LNCaP clone FGC (cell line): ENCODE results near the gene LRRN4.

ENCODE experiments used
- DNase-seq: peaks from one replicate; pipeline ENCODE4 v3.0.0-alpha.2; 2011; ENCODE audit warnings: low read depth
- H3K4me3 ChIP-seq: 2 replicates; pipeline ENCODE4 v1.5.1; 2011; ENCODE audit warnings: mild to moderate bottlenecking, low read depth, low read length, control low read depth
- TF ChIP-seq, protein P1 (sequence below): IDR thresholded peaks from 2 replicates; pipeline ENCODE4 v1.5.1; 2012; ENCODE audit warnings: mild to moderate bottlenecking; ENCODE audit not compliant: control insufficient read depth, insufficient read depth; ENCODE audit errors: extremely low read depth

The LRRN4 gene

DNA sequence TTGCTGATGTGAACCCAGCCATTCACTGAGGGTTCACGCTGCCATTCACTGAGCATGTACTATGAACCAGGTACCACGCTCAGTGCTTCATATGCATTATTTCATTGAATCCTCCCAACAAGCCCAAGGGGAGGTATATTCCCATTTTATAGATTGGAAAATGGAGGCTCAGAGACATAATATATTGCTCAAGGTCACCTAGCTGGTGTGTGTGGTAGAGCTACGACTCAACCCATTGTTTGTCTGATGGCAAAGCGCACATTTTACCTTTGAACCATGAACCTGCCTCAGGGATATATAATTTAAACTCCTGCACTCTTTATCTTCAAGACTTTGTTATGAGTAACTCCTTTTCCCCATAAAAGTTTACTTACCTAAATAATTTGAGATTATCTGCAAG is 40.7 kb upstream of the LRRN4 start:
- TF ChIP-seq, protein P1, sequence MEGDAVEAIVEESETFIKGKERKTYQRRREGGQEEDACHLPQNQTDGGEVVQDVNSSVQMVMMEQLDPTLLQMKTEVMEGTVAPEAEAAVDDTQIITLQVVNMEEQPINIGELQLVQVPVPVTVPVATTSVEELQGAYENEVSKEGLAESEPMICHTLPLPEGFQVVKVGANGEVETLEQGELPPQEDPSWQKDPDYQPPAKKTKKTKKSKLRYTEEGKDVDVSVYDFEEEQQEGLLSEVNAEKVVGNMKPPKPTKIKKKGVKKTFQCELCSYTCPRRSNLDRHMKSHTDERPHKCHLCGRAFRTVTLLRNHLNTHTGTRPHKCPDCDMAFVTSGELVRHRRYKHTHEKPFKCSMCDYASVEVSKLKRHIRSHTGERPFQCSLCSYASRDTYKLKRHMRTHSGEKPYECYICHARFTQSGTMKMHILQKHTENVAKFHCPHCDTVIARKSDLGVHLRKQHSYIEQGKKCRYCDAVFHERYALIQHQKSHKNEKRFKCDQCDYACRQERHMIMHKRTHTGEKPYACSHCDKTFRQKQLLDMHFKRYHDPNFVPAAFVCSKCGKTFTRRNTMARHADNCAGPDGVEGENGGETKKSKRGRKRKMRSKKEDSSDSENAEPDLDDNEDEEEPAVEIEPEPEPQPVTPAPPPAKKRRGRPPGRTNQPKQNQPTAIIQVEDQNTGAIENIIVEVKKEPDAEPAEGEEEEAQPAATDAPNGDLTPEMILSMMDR, result no peak
- DNase-seq, result no peak
- no peak overlapping the region for H3K4me3 ChIP-seq

DNA sequence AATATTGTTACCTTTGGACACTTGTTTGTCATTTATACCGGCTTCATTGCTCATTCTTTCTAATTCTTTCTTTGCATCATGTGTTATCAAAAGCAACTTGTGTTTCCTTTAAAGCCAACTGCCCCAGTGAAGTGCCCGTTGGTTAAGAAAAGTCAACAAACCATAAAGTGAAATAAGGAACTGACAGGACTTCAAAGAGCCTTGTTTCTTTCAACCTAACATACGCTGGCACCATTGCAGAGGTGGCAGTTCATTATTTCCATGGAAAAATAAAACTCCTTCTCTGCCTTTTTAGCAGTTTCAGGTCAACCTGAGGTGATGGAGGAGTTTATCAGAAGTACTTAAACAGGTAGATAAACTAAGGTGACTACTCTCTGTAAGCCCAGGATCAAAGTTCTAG is 40.2 kb upstream of the LRRN4 start:
- H3K4me3 ChIP-seq, result no peak overlapping the region
- TF ChIP-seq, protein P1, result no peak
- no peak for DNase-seq

DNA sequence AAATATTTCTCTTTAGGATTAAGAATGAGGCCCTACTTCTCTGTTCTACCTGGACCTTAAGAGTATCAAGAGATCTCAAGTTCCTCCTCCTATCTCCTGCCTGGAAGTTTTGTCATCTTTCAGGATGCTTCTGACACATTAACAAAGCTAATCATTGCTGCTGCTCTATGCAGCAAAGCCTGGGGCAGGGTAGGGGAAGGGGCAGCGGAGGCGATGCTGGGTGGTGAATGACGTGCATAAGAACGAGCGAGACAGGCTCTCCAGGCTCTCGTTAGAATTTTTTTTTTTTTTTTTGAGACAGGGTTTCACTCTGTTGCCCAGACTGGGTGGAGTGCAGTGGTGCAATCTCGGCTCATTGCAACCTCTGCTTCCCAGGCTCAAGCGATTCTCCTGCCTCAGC is 37.8 kb upstream of the LRRN4 start:
- DNase-seq, result no peak
- TF ChIP-seq, protein P1, result no peak

DNA sequence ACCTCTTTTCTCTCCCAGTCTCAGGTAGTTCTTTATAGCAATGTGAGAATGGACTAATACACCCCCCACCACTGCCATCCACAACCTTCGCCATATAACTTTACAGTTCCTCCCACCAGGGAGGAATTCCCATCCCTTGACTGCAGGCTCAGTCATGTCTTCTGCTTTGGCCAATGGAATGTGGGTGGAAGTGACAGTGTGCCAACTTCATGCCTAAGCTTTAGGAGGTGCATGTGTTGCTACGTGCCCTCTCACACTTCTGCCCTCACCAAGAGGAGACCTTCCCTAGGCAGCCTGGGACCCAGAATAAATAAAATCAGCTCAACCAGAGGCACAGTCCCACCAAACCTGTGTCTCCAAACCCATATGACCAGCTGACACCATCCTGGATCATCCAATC is 33.0 kb upstream of the LRRN4 start:
- H3K4me3 ChIP-seq, result no peak overlapping the region
- TF ChIP-seq, protein P1, result no peak
- no peak for DNase-seq

More for the DNA sequence above, 37.8 kb upstream of the LRRN4 start:
- no peak overlapping the region for H3K4me3 ChIP-seq

DNA sequence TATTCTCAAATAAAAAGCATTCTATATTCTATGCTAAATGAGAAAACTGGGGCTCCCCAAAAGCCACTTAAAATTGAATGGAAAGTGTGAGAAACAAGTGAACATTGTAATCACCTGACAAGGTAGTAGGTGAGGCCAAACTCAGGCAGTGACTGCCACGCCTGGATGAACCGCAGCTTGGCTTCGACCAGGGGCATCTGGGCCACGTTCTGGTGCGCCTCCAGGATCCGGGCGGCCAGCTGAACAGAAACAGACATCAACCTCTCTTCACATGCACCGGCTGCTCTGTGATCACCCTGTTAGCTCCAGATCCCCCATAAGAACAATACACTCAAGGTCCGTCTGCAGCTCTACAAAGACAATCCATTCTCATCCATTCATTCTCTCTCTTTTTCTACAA is 30.1 kb upstream of the LRRN4 start:
- H3K4me3 ChIP-seq, result no peak overlapping the region
- TF ChIP-seq, protein P1, result no peak
- no peak for DNase-seq

DNA sequence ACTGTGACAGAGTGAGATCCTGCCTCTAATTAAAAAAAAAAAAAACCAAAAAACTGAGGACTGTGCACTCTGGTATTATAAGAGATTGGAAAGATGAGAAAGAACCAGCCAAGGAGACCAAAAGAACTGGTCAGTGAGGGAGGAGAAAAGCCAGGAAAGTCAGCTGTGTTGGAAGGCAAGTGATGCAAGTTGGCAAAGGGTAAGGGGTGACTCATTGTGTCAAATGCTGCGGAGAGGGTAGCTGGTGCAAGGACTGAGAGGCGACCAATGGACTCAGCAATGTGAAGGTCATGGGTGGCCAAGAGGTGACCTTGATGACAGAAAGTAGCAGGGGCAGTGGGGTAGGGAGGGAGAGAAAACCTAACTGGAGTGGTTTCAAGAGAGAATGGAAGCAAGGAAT is 27.4 kb upstream of the LRRN4 start:
- no peak overlapping the region for H3K4me3 ChIP-seq
- no peak for DNase-seq
- TF ChIP-seq, protein P1, result no peak

DNA sequence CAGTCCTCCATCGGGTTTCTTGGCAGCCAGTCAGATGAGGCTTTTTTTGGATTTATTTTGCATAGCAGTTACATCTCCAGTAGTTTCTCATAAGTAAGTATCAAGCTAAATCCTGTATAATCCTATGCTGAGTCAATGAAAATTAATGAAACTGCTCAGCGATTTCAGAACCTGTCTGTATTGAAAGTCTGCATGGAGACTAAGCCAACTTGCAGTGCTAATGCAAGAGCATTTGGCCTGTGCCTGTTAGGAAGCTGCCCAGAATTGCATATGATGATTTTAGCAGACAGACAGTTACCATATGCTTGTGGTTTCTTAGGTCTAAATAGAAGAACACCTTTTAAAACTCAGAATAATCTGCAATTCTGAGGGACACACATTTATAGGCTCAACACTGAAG is 25.2 kb upstream of the LRRN4 start:
- no peak for DNase-seq
- TF ChIP-seq, protein P1, result no peak

More for the DNA sequence above, 25.2 kb upstream of the LRRN4 start:
- no peak overlapping the region for H3K4me3 ChIP-seq
